Mesothelial cell of epicardium (in vitro differentiated cells): ENCODE data around the gene FAM76A. TPM values are rescaled to one million over a fixed set of nuclear protein-coding genes. Genes with fewer than 3 reads are reported as not detected.
A peak's percentile ranks its signal among the peaks of the same experiment; 100 is the strongest.
"Not testable (repeated sequence)": the region's sequence is repeated elsewhere in the genome, so short reads cannot be mapped to it uniquely, and the experiment has no call there.

Source experiments
- DNase-seq, 2 experiments: peaks; one replicate each; pipeline ENCODE4 v3.0.0; 2021; ENCODE audit warnings: low spot score in 2 of 2; ENCODE audit not compliant: unreplicated experiment in 2 of 2
- H3K27ac Mint-ChIP-seq: 2 replicates; pipeline ENCODE4 v1.8.0; 2021; ENCODE audit warnings: mixed read lengths
- H3K27me3 Mint-ChIP-seq: 2 replicates; pipeline ENCODE4 v1.8.0; 2021; ENCODE audit warnings: low read depth, mixed read lengths
- H3K36me3 Mint-ChIP-seq: 2 replicates; pipeline ENCODE4 v1.8.0; 2021; ENCODE audit warnings: mixed read lengths
- H3K4me1 Mint-ChIP-seq: 2 replicates; pipeline ENCODE4 v1.8.0; 2021; ENCODE audit warnings: mixed read lengths
- H3K4me3 Mint-ChIP-seq: 2 replicates; pipeline ENCODE4 v1.8.0; 2021; ENCODE audit warnings: mild to moderate bottlenecking, moderate library complexity, mixed read lengths
- H3K9me3 Mint-ChIP-seq: 2 replicates; pipeline ENCODE4 v1.8.0; 2021; ENCODE audit warnings: mixed read lengths
- total RNA-seq: library from RNA; stranded (reverse); gene quantifications from 3 replicates; pipeline ENCODE4 v1.2.1, GENCODE V29; 2021
- TF ChIP-seq, protein P1 (sequence below): fragments of 200-600 bp; sonication (generic); IDR thresholded peaks from one replicate; pipeline ENCODE4 v1.5.0; 2021; ENCODE audit warnings: antibody characterized with exemption; ENCODE audit not compliant: unreplicated experiment

The FAM76A gene
- total RNA-seq, 1 donor from 2014 or later = 12.4 TPM

DNA sequence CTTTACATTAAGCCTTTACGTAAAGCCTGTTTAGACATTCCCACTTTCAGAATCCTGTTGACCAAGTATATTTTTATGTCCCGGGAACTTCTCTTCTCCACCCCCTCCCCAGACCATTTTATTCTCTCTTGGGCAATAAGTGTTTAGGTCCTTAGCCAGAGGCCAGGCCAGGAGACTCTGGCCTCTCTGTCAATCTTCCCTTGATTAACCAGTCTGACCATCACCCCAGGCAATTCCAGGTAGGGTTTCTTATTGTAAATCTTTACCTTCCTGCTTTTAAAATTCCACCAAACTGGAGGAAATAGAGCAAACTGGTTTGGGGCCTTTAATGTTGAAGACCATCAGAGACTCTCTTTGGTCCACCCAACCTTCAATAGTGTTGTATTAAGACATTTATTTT is 41.6 kb upstream of the FAM76A start:
- Mint-ChIP-seq H3K4me3 (no peak overlapping the region), H3K4me1 (peaks cover 5% of the 10 kb centered on the region), H3K27ac (no peak overlapping the region), H3K27me3 (no peaks in the 10 kb centered on the region), H3K9me3 (peaks cover 16% of the 10 kb centered on the region), H3K36me3 (peaks cover 8% of the 10 kb centered on the region)
- no peak for DNase-seq
- TF ChIP-seq, protein P1, sequence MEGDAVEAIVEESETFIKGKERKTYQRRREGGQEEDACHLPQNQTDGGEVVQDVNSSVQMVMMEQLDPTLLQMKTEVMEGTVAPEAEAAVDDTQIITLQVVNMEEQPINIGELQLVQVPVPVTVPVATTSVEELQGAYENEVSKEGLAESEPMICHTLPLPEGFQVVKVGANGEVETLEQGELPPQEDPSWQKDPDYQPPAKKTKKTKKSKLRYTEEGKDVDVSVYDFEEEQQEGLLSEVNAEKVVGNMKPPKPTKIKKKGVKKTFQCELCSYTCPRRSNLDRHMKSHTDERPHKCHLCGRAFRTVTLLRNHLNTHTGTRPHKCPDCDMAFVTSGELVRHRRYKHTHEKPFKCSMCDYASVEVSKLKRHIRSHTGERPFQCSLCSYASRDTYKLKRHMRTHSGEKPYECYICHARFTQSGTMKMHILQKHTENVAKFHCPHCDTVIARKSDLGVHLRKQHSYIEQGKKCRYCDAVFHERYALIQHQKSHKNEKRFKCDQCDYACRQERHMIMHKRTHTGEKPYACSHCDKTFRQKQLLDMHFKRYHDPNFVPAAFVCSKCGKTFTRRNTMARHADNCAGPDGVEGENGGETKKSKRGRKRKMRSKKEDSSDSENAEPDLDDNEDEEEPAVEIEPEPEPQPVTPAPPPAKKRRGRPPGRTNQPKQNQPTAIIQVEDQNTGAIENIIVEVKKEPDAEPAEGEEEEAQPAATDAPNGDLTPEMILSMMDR = no peak

DNA sequence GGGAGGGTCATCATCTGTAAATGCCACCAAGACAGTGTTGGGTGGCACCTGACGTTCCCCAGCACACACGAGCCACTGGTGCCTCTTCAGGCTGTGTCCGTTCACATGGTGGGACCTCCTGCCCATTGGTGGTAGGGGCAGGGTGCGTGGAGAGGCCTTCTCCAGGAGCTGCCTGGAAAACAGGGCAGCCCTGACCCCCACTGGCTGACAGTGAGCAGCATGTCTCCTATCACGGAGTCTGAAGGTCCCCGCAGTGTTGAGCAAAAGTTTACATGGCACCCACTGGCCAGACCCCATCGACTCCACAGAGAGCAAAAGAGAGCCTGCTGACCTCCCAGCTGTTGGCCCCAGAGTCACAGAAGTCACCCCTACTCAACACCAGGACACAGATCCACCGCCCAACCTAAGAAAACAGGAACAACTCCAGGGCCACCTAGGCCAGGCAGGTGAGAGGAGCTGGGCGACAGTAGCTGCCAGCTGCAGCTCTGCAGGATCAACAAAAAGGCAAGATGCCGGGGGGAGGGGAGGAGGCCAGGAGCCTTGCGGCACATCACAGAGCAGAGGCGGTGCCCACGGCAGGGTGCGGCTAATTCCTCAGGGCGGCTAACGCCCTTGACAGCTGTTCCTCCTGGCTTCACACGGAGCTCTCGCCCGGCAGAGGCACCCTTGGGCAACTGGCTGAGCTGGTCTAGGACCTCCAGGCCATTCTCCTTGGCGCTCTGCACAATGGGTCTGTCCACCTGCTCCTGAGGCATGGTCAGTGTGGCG is 39.4 kb upstream of the FAM76A start:
- H3K27ac Mint-ChIP-seq = no peak overlapping the region
- peaks cover 3% of the 10 kb centered on the region for H3K36me3 Mint-ChIP-seq
- H3K4me3 Mint-ChIP-seq = no peak overlapping the region
- H3K27me3 Mint-ChIP-seq = no peaks in the 10 kb centered on the region
- peaks cover 12% of the 10 kb centered on the region for H3K9me3 Mint-ChIP-seq
- peaks cover 11% of the 10 kb centered on the region for H3K4me1 Mint-ChIP-seq
- DNase-seq = no peak
- TF ChIP-seq, protein P1 = no peak

DNA sequence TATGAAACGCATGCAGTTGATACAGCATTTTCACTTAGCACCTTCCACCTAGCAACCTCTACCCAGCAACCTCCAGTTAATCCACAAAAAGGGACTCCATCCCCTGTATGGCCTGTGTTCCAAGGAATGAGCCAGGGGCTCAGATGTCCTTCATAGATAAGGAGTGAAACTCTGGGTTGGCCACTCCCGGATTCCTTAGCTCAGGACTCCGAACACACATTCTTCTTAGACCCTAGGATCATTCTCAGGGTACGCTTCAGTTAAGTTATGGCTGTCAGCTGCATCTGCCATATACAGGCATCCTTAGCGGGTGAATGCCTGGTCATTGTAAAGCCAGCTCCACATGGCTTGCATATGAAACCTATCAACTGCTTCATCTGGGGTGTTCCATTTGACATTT is 37.9 kb upstream of the FAM76A start:
- no peak for DNase-seq
- Mint-ChIP-seq H3K9me3 (peaks cover 10% of the 10 kb centered on the region), H3K4me1 (peaks cover 11% of the 10 kb centered on the region), H3K27ac (no peak overlapping the region), H3K4me3 (no peak overlapping the region), H3K36me3 (peaks cover 3% of the 10 kb centered on the region), H3K27me3 (no peaks in the 10 kb centered on the region)
- TF ChIP-seq, protein P1 = no peak

DNA sequence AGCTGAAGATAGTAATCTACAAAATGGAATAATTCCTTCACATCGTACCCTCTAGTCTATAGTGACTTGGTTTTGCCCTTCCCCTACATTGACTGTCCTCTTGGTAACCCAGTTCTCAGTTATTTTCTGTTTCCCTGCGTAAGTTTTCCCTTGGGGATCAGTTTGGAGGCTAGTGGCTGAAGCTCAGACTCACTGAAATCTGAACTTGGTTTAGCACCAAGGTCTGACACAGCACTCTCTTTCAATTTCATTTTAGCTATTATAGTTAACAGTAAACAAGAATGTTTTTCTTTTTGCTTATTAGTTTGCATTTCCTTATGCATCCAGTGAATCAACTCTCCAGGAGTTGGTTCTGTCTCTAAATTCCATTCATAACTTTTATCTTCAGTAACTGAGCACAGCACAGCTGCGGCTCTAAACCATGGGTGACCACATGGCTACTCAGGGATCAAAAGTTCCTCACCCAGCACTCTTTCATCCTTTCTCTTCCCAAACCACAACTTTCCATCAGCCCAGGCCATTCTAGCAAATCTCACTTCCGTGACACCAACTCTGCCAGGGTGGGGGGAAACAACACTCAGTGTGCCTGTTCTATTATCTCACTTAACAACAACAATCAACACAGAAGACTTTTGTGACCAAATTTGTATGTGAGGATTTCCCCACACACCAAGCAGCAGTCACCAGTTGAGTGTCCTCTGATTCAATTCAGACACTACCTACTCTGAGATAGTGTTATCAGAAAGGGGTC is 36.2 kb upstream of the FAM76A start:
- no peak for DNase-seq
- peaks cover 17% of the 10 kb centered on the region for H3K9me3 Mint-ChIP-seq
- H3K27ac Mint-ChIP-seq = peak overlapping the region; percentile 1
- TF ChIP-seq, protein P1 = no peak
- no peak overlapping the region for H3K4me3 Mint-ChIP-seq
- H3K27me3 Mint-ChIP-seq = no peaks in the 10 kb centered on the region
- H3K36me3 Mint-ChIP-seq = peaks cover 3% of the 10 kb centered on the region
- peaks cover 11% of the 10 kb centered on the region for H3K4me1 Mint-ChIP-seq

DNA sequence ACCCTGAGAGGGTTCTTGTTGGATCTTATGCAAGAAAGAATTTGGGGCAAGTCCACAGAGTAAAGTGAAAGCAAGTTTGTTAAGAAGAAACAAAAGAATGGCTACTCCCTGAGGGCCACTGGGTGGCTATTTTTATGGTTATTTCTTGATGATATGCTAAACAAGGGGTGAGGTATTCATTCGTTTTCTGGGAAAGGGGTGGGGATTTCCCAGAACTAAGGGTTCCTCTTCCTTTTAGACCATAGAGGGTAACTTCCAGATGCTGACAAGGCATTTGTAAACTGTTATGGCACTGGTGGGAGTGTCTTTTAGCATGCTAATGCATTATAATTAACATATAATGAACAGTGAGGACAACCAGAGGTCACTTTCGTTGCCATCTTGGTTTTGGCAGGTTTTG is 35.6 kb upstream of the FAM76A start:
- H3K4me1 Mint-ChIP-seq = peaks cover 11% of the 10 kb centered on the region
- TF ChIP-seq, protein P1 = no peak
- H3K9me3 Mint-ChIP-seq = peaks cover 17% of the 10 kb centered on the region
- no peak for DNase-seq
- peaks cover 3% of the 10 kb centered on the region for H3K36me3 Mint-ChIP-seq
- H3K27ac Mint-ChIP-seq = no peak overlapping the region
- no peaks in the 10 kb centered on the region for H3K27me3 Mint-ChIP-seq
- H3K4me3 Mint-ChIP-seq = no peak overlapping the region

DNA sequence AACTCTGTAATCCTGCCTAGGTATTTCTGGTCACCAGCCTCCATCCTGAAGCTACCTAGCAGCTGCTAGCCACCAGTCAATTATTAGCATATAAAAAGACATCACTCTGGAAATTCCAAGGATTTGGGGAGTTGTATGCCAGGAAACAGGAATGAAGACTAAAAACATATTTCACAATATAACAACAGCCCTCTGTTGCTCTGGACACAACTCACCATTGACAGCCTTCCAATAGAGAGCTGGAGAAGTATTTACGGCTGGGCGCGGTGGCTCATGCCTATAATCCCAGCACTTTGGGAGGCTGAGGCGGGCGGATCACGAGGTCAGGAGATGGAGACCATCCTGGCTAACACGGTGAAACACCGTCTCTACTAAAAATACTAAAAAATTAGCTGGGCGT is 28.9 kb upstream of the FAM76A start:
- H3K36me3 Mint-ChIP-seq, H3K4me1 Mint-ChIP-seq, H3K4me3 Mint-ChIP-seq, H3K9me3 Mint-ChIP-seq, H3K27ac Mint-ChIP-seq, DNase-seq, H3K27me3 Mint-ChIP-seq: not testable (repeated sequence)
